Fibroblast of skin of right biceps (primary cell): ENCODE data around the gene FMOD.
A peak's percentile ranks its signal among the peaks of the same experiment; 100 is the strongest.
"Not testable (repeated sequence)": the region's sequence is repeated elsewhere in the genome, so short reads cannot be mapped to it uniquely, and the experiment has no call there.

Experiments used
- DNase-seq: peaks from one replicate; pipeline ENCODE4 v3.0.0-alpha.2; 2013

FMOD gene

GRCh38 chr1:203304919-203305808 is 45.8 kb downstream of the FMOD start, which contains the start of gene BTG2:
BTG2 (plus strand) TSS chr1:203305519; CDS start chr1:203305607, 88 bp downstream.
- DNase-seq = peak; percentile 87

GRCh38 chr1:203304391-203304918 is 46.5 kb downstream of the FMOD start:
- no peak for DNase-seq

- no peak for DNase-seq
Measured at GRCh38 chr1:203302894-203303293, 48.0 kb downstream of the FMOD start.

- DNase-seq = no peak
Measured at GRCh38 chr1:203302456-203302855, 48.5 kb downstream of the FMOD start.

GRCh38 chr1:203301331-203301668 is 49.6 kb downstream of the FMOD start:
- DNase-seq = no peak

GRCh38 chr1:203300441-203301330 is 50.2 kb downstream of the FMOD start:
- no peak for DNase-seq

- DNase-seq = not testable (repeated sequence)
Measured at GRCh38 chr1:203299719-203300429, 51.0 kb downstream of the FMOD start.

- DNase-seq = no peak
Measured at GRCh38 chr1:203299169-203299568, 51.8 kb downstream of the FMOD start.

GRCh38 chr1:203296460-203297073 is 54.4 kb downstream of the FMOD start:
- peak; percentile 82 for DNase-seq

- DNase-seq = no peak
Measured at GRCh38 chr1:203295796-203296195, 55.1 kb downstream of the FMOD start.

GRCh38 chr1:203291201-203292096 is 59.5 kb downstream of the FMOD start:
- no peak for DNase-seq
